Stimulated activated CD8-positive, alpha-beta memory T cell treated with anti-CD3 and anti-CD28 coated beads, Interleukin-15, amount 100 ng/mL, for 48 hours (primary cell): Measurements from ENCODE around the gene TMEM132A.

Experiments used
- DNase-seq, 2 donors: peaks; one replicate each; pipeline ENCODE4 v3.0.0-alpha.2; 2020; ENCODE audit warnings: low read depth in 2 of 2

Gene TMEM132A

GRCh38 chr11:60922906-60923305, 1.4 kb upstream of the TMEM132A start:
- no peak for DNase-seq

- no peak for DNase-seq
Observed at GRCh38 chr11:60923326-60923725, 934 bp upstream of the TMEM132A start.

- no peak for DNase-seq
Observed at GRCh38 chr11:60923800-60924109, 505 bp upstream of the TMEM132A start.

- DNase-seq: no peak
Observed at GRCh38 chr11:60924906-60925853, 920 bp downstream of the TMEM132A start.

GRCh38 chr11:60925868-60926267, 1.6 kb downstream of the TMEM132A start:
- no peak for DNase-seq

DNA sequence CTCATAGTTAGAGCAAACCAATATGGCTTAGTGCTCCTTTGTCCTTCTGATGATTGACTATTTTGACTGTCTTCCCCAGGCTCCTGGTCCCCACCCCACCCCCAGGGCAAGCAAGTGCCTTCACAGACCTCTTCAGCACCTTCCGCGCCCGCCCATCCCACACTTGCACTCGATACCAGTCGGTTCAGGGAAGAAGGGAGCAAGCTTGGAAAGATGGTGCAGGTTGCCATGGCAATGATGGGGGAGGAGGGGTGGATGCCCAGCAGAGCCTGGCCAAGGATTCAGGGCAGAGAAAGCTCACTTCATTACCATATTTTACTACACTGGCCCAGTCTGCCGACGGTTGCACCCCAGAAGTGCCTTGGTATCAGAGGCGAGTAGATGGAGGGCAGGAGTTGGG, 2.2 kb downstream of the TMEM132A start:
- DNase-seq: no peak

DNA sequence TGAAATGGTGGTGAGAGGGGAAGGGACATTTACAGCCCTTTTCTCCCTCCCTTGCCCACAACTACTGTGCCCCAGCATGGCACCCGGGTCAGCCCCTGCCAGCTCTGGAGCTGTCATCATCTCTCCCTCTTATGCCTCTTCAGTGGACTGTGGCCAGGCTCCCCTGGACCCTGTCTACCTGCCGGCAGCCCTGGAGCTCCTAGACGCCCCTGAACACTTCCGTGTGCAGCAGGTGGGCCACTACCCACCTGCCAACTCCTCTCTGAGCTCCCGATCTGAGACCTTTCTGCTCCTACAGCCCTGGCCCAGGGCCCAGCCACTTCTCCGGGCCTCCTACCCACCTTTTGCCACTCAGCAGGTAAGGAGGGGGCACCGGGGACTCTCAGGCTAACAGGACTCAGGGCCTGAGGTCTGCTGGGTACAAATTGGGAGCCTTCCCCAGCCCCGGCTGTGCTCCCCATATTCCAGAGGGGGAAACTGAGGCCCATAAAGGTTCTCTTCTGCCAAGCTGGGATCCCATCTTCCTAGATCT, 2.9 kb downstream of the TMEM132A start:
- no peak for DNase-seq

GRCh38 chr11:60927600-60927999, 3.3 kb downstream of the TMEM132A start:
- DNase-seq: no peak

- no peak for DNase-seq
Observed at GRCh38 chr11:60928563-60929001, 4.3 kb downstream of the TMEM132A start.

DNA sequence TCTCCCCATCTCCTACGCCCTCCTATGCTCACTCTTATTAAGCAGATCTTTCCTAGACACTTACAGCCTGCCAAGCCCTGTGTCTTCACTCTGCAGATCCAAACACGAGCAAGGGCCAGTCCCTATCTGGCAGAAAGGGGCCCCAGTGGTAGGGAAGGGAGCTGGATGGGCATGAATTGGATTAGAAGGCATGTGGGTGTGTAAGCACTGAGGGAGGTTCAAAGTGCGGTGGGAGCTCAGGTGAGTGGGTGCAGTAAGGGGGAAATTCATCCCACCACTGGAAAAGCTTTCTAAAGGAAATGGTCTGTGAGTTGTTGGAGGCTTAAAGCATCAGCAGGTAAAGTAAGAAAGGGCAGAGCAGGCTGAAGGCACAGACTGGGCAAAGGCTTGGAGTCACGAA, 5.5 kb downstream of the TMEM132A start:
- DNase-seq: no peak

- DNase-seq: no peak
Observed at GRCh38 chr11:60930394-60930793, 6.1 kb downstream of the TMEM132A start.

DNA sequence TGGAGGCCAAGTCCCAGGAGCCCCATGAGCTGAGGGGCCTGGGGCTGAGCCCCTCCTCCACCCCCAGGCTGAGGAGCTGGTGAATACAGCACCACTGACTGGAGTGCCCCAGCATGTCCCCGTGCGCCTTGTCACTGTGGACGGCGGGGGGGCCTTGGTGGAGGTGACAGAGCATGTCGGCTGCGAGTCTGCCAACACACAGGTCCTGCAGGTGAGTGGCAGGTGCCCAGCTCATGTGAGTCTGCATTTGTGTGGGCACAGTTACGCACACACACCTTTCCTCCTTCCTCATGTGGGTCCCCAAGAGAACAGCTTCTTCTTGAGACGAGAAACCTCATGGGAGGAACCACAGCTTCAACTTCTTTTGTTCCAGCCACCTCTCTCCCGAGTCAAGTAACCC, 7.7 kb downstream of the TMEM132A start:
- DNase-seq: no peak

- DNase-seq: no peak
Observed at GRCh38 chr11:60932605-60933356, 8.5 kb downstream of the TMEM132A start.

GRCh38 chr11:60933416-60934123, 9.3 kb downstream of the TMEM132A start:
- no peak for DNase-seq

- DNase-seq: no peak
Observed at GRCh38 chr11:60934124-60934789, 10.0 kb downstream of the TMEM132A start.

DNA sequence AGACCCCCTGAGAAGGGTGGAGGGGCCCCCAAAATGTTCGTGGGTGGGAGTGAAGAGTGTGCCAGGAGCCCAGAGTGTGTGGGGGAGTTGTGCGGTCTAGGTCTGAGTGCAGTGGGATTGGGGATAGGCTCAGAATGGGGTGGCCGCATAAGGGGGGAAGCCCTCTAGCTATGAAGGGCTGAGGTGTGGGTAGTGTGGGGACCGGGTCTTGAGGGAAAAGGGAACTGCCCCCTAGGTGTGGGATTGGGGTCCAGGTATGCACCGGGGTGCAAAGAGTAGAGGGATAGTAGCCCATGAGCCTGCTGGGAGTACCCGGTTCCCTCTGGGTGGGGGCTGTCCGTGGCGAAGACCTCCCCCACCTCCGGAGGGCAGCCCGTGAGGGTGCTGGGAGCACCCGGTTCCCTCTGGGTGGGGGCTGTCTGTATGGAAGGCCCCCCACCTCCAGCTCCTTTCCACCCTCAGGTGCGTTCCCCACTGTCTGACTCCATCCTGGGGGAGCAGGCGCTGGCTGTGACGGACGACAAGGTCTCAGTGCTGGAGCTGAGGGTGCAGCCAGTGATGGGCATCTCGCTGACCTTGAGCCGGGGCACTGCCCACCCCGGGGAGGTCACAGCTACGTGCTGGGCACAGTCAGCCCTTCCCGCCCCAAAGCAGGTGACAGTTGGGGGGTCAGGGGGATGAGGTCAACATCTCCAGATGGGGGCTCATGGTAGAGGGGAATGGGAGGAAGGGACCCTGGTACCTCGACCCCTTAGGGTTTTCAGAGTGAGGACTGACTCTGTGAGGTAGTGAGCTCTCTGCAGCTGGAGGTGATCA, 10.7 kb downstream of the TMEM132A start:
- DNase-seq: no peak

DNA sequence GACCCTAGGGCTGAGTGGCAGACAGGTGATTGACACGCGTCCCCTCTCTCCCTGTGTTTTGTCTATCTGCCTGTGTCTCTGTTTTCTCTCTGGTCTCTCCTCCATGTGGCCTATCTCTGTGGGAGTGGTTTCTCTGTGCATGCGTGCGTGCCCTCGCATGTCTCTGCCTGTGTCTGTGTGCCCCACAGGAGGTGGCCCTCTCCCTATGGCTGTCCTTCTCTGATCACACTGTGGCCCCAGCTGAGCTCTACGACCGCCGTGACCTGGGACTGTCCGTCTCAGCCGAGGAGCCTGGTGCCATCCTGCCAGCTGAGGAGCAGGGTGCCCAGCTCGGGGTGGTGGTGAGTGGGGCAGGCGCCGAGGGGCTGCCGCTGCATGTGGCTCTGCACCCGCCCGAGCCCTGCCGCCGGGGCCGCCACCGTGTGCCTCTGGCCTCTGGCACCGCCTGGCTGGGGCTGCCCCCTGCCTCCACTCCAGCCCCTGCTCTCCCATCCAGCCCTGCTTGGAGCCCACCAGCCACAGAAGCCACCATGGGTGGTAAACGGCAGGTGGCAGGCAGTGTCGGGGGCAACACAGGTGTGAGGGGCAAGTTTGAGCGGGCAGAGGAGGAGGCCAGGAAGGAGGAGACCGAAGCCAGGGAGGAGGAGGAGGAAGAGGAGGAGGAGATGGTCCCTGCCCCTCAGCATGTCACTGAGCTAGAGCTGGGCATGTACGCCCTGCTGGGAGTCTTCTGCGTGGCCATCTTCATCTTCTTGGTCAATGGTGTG, 11.6 kb downstream of the TMEM132A start:
- DNase-seq: no peak

- no peak for DNase-seq
Observed at GRCh38 chr11:60936467-60937143, 12.3 kb downstream of the TMEM132A start.

GRCh38 chr11:60937144-60937527, 12.9 kb downstream of the TMEM132A start:
- DNase-seq: no peak
